Heart right ventricle (tissue), 16 donors: Measurements from ENCODE around the gene PRR19. TPM values are rescaled to one million over a fixed set of nuclear protein-coding genes. Genes with fewer than 3 reads are reported as not detected.

Source experiments
- ATAC-seq, 8 donors: fragments of 200-7000 bp; cut with Tn5 transposase; one replicate each; pipeline ENCODE4 v1.9.1; 2020; ENCODE audit warnings: mild to moderate bottlenecking in 8 of 8, moderate library complexity in 8 of 8, moderate number of reproducible peaks in 1 of 8
- DNase-seq, 2 donors: peaks; one replicate each; pipeline ENCODE4 v3.0.0-alpha.2; 2020
- H3K27ac ChIP-seq, 10 donors: fragments of 200-600 bp; sonication (generic) in 2 of 10; one replicate each; pipeline versions ENCODE4 v1.5.0 to v1.8.0; 2020 to 2022; ENCODE audit warnings: mild to moderate bottlenecking in 3 of 10
- H3K27me3 ChIP-seq, 7 donors: fragments of 200-600 bp; one replicate each; pipeline ENCODE4 v1.8.0; 2021 to 2022; ENCODE audit warnings: mild to moderate bottlenecking in 2 of 7
- H3K36me3 ChIP-seq, 9 donors: fragments of 200-600 bp; sonication (generic) in 1 of 9; one replicate each; pipeline versions ENCODE4 v1.5.0 to v1.8.0; 2020 to 2022; ENCODE audit warnings: mild to moderate bottlenecking in 2 of 9
- H3K4me1 ChIP-seq, 9 donors: fragments of 200-600 bp; sonication (generic) in 1 of 9; one replicate each; pipeline versions ENCODE4 v1.5.0 to v1.8.0; 2020 to 2022; ENCODE audit warnings: mild to moderate bottlenecking in 4 of 9
- H3K4me3 ChIP-seq, 10 donors: fragments of 200-600 bp; sonication (generic) in 2 of 10; one replicate each; pipeline versions ENCODE4 v1.5.0 to v1.8.0; 2020 to 2022; ENCODE audit warnings: mild to moderate bottlenecking in 7 of 10, moderate library complexity in 2 of 10
- H3K9me3 ChIP-seq, 11 donors: fragments of 200-600 bp in 10 of 11; sonication (generic) in 2 of 11; one replicate each; pipeline versions ENCODE4 v1.5.0 to v1.8.0; 2013 to 2022; ENCODE audit warnings: mild to moderate bottlenecking in 2 of 11, control low read depth in 1 of 11, moderate library complexity in 1 of 11
- CTCF ChIP-seq, 9 donors: fragments of 200-600 bp; sonication (generic) in 2 of 9; IDR thresholded peaks; one replicate each; pipeline versions ENCODE4 v1.5.0 to v1.8.0; 2021 to 2022; ENCODE audit warnings: antibody characterized with exemption in 9 of 9, mild to moderate bottlenecking in 5 of 9, moderate library complexity in 1 of 9
- WGBS, 2 donors: extraction: QIAGEN DNeasy Blood & Tissue Kit; methylation state at CpG; one replicate each; pipeline ENCODE4 v1.1.7; 2013; ENCODE audit warnings: inconsistent platforms in 1 of 2; 5-methylcytosine and 5-hydroxymethylcytosine counted together
- intact Hi-C, 10 donors: fragments of 100-400 bp; cut with DNase I; formaldehyde crosslinking; loops; one replicate each; pipeline versions ENCODE4 v1.11.1 to v1.14.2; 2022
- polyA plus RNA-seq, 2 donors: library from polyadenylated mRNA; stranded (reverse); fragments of 200-250 nt; gene quantifications; one replicate each; pipeline ENCODE4 v1.2.3, GENCODE V29; 2013
- total RNA-seq, 10 donors: library from RNA; stranded (reverse); fragmentation: NEBNext Ultra II Directional in 3 of 10; extraction: Animal tissue kit (Norgen Biotek cat#: 25700) in 3 of 10; gene quantifications; one replicate each; pipeline versions ENCODE4 v1.2.1 to v1.2.4, GENCODE V29; 2021 to 2023
- donor health status: Arrhythmogenic right ventricular cardiomyopathy.
- donor health status: ischemic (EF 13 %, LVEDD 7.1; RV severe dilation, severe dysfunction).
- donor health status: healthy with polysubstance abuse.
- donor health status: DM: no; HTN: yes; CAD: no.
- donor health status: DM: no; HTN: no; CAD: no.
- donor health status: ischemic (EF 25% LVEDD 6.9; RV normal size, moderate dysfunction).
- donor health status: ischemic (EF 25% LVEDD 5.7; RV mildly dilated, moderate dysfunction).
- donor health status: healthy.
- donor health status: DM: yes; HTN: yes; CAD: no.
- donor health status: Ischemic cardiomyopathy.
- donor health status: ischemic (EF 35%, LVEDD 5.7; RV mildly dilated, moderate dysfunction).
- donor health status: nonischemic (EF 11% LVEDD 7.7; RV severe dilation, severe dysfunction).
- donor health status: DM: yes; HTN: yes; CAD: no.
- donor health status: PGD.
- donor health status: ischemic (EF 29% LVEDD 5.4; RV normal size, mild dysfunction).
- donor health status: nonischemic (EF 23%, LVEDD 6.1; RV moderate dilation, normal function).

Gene PRR19
- total and polyA plus RNA-seq, 12 donors, result 0.16 to 0.21 (median 0.18) TPM; not detected in 7

DNA sequence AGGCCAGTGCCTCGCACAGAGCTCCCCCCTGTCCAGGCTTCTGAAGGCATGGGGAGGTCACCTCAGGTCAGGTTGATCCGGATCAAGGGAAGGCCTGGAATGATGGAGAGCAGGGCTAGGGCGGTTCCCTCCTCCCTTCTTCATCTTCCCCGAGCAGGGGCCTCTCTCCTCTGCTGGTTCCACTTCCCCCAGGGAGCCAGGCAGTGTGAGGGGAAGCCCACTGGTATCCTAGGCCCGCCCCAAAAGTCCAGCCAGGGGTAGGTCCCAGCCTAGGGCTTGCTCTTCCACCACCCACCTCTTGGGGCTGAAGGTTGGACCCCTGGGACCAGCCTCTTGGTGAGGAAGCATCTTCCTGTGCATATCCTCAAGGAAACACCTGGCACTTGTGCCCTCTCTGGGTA is 16.4 kb upstream of the PRR19 start:
- intact Hi-C loops, result no loop called here
- H3K4me1 ChIP-seq, result peaks cover 26 to 58% (median 52%) of the 10 kb centered on the region in 9 donors
- peak overlapping the region in 9 of 10 donors; percentile 56 to 99 (median 86) for H3K27ac ChIP-seq

DNA sequence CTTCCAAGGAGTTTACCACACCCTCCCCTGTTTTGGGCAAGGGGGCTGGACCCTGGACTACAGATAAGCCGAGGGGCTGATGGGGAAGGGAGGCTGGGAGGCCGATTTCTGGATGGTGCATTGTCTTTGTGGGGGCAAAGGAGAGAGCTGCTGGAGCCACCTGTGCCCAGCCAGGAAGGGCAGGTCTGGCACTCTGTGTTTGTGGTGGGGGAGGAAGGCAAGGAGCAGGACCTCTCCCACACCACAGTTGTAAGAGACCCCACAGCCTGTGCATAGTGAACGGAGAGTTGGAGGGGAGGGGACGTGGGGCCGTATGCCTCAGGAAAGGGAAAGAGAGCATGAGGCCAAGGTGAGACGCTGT is 16.0 kb upstream of the PRR19 start:
- DNase-seq, result no peak
- intact Hi-C loops, result no loop called here
- TF ChIP-seq CTCF (IDR thresholded peaks at IDR 0.05), result no peak
- peak overlapping the region in 9 of 10 donors; percentile 56 to 99 (median 86) for H3K27ac ChIP-seq
- peaks cover 25 to 54% (median 50%) of the 10 kb centered on the region in 9 donors for H3K4me1 ChIP-seq
- no peak for ATAC-seq
- peaks cover 0 to 44% (median 41%) of the 10 kb centered on the region in 9 donors for H3K36me3 ChIP-seq
- H3K27me3 ChIP-seq, result no peaks in the 10 kb centered on the region
- H3K4me3 ChIP-seq, result peak overlapping the region in 8 of 10 donors; percentile 17 to 74 (median 67)
- no peaks in the 10 kb centered on the region for H3K9me3 ChIP-seq
- WGBS, 2 donors, result 14 to 25% methylated on average over 6 of the region's 6 CpGs

More for the DNA sequence above, 16.4 kb upstream of the PRR19 start:
- ATAC-seq, result no peak
- peak in 1 of 2 donors; percentile 29 for DNase-seq
- no peak for TF ChIP-seq CTCF (IDR thresholded peaks at IDR 0.05)
- Histone ChIP-seq H3K27me3 (no peaks in the 10 kb centered on the region), H3K4me3 (peak overlapping the region in 9 of 10 donors; percentile 56 to 88 (median 67)), H3K36me3 (peaks cover 0 to 40% (median 37%) of the 10 kb centered on the region in 9 donors), H3K9me3 (no peaks in the 10 kb centered on the region)
- WGBS, 2 donors, result 15 to 21% methylated on average over 5 of the region's 5 CpGs

GRCh38 chr19:42286349-42287016 is 15.4 kb upstream of the PRR19 start:
- H3K36me3 ChIP-seq, result peaks cover 0 to 49% (median 46%) of the 10 kb centered on the region in 9 donors
- DNase-seq (peak; percentile 54 to 57), ATAC-seq (peak in 3 of 8 donors; percentile 0 to 1 (median 1))
- H3K9me3 ChIP-seq, result no peaks in the 10 kb centered on the region
- peaks cover 20 to 48% (median 45%) of the 10 kb centered on the region in 9 donors for H3K4me1 ChIP-seq
- no peak for TF ChIP-seq CTCF (IDR thresholded peaks at IDR 0.05)
- peak overlapping the region in 9 of 10 donors; percentile 56 to 99 (median 86) for H3K27ac ChIP-seq
- no peaks in the 10 kb centered on the region for H3K27me3 ChIP-seq
- WGBS, 2 donors, result 10 to 11% methylated on average over 13 of the region's 13 CpGs
- intact Hi-C loops, result no loop called here
- H3K4me3 ChIP-seq, result peak overlapping the region in 7 of 10 donors; percentile 17 to 74 (median 67)

- ATAC-seq, result no peak
- intact Hi-C loops, result no loop called here
- H3K9me3 ChIP-seq, result no peaks in the 10 kb centered on the region
- peak in 1 of 2 donors; percentile 4 for DNase-seq
- peaks cover 0 to 57% (median 53%) of the 10 kb centered on the region in 9 donors for H3K36me3 ChIP-seq
- no peak for TF ChIP-seq CTCF (IDR thresholded peaks at IDR 0.05)
- no peak overlapping the region for H3K4me3 ChIP-seq
- peaks cover 20 to 41% (median 38%) of the 10 kb centered on the region in 9 donors for H3K4me1 ChIP-seq
- WGBS, 2 donors, result 90 to 92% methylated on average over 28 to 30 of the region's 30 CpGs
- no peaks in the 10 kb centered on the region for H3K27me3 ChIP-seq
- H3K27ac ChIP-seq, result peak overlapping the region in 8 of 10 donors; percentile 56 to 99 (median 86)
Observed at GRCh38 chr19:42287017-42287826, 14.7 kb upstream of the PRR19 start.
